Activated naive CD8-positive, alpha-beta T cell treated with anti-CD3 and anti-CD28 coated beads for 36 hours (primary cell): ENCODE measurements around the gene FBXL22. TPM values are rescaled to one million over a fixed set of nuclear protein-coding genes. Genes with fewer than 3 reads are reported as not detected.
"Not testable (repeated sequence)": the region's sequence is repeated elsewhere in the genome, so short reads cannot be mapped to it uniquely, and the experiment has no call there.

ENCODE experiments used
- DNase-seq: peaks from one replicate; pipeline ENCODE4 v3.0.0; 2021
- H3K27ac Mint-ChIP-seq: one replicate; pipeline ENCODE4 v1.8.0; 2022; ENCODE audit warnings: mild to moderate bottlenecking, moderate library complexity, mixed read lengths
- H3K27me3 Mint-ChIP-seq: one replicate; pipeline ENCODE4 v1.8.0; 2022; ENCODE audit warnings: mild to moderate bottlenecking, mixed read lengths
- H3K36me3 Mint-ChIP-seq: one replicate; pipeline ENCODE4 v1.8.0; 2021; ENCODE audit warnings: mild to moderate bottlenecking, mixed read lengths
- H3K4me1 Mint-ChIP-seq: one replicate; pipeline ENCODE4 v1.8.0; 2021; ENCODE audit warnings: mixed read lengths
- H3K4me3 Mint-ChIP-seq: one replicate; pipeline ENCODE4 v1.8.0; 2022; ENCODE audit warnings: mild to moderate bottlenecking, moderate library complexity, mixed read lengths
- H3K9me3 Mint-ChIP-seq: one replicate; pipeline ENCODE4 v1.8.0; 2022; ENCODE audit warnings: mixed read lengths
- total RNA-seq, 2 experiments: library from RNA; stranded (reverse); gene quantifications; one replicate each; pipeline ENCODE4 v1.2.3, GENCODE V29; 2021

The FBXL22 gene
- total RNA-seq, 2 experiments from 2014 or later: 0.52 to 0.76 TPM

- H3K36me3 Mint-ChIP-seq: peaks cover 44% of the 10 kb centered on the region
- not testable (repeated sequence) for DNase-seq, H3K4me3 Mint-ChIP-seq, H3K27me3 Mint-ChIP-seq, H3K9me3 Mint-ChIP-seq, H3K27ac Mint-ChIP-seq, H3K4me1 Mint-ChIP-seq
Observed at GRCh38 chr15:63617627-63618026, 20.4 kb downstream of the FBXL22 start.

- peaks cover 40% of the 10 kb centered on the region for H3K36me3 Mint-ChIP-seq
- H3K4me1 Mint-ChIP-seq, H3K4me3 Mint-ChIP-seq, H3K27me3 Mint-ChIP-seq, DNase-seq, H3K9me3 Mint-ChIP-seq, H3K27ac Mint-ChIP-seq: not testable (repeated sequence)
Observed at GRCh38 chr15:63620760-63621159, 23.6 kb downstream of the FBXL22 start.

- Mint-ChIP-seq H3K9me3 (no peaks in the 10 kb centered on the region), H3K4me1 (peaks cover 14% of the 10 kb centered on the region), H3K36me3 (peaks cover 37% of the 10 kb centered on the region), H3K4me3 (no peak overlapping the region), H3K27ac (no peak overlapping the region), H3K27me3 (no peaks in the 10 kb centered on the region)
- no peak for DNase-seq
Observed at GRCh38 chr15:63623232-63623969, 26.2 kb downstream of the FBXL22 start.

GRCh38 chr15:63626955-63627354 is 29.8 kb downstream of the FBXL22 start:
- Mint-ChIP-seq H3K36me3 (peaks cover 20% of the 10 kb centered on the region), H3K4me1 (peaks cover 14% of the 10 kb centered on the region), H3K27me3 (no peaks in the 10 kb centered on the region), H3K27ac (peak overlapping the region; percentile 39), H3K4me3 (no peak overlapping the region), H3K9me3 (no peaks in the 10 kb centered on the region)
- DNase-seq: no peak

- Mint-ChIP-seq H3K36me3 (peaks cover 18% of the 10 kb centered on the region), H3K27me3 (no peaks in the 10 kb centered on the region), H3K4me3 (no peak overlapping the region), H3K9me3 (no peaks in the 10 kb centered on the region), H3K4me1 (peaks cover 11% of the 10 kb centered on the region), H3K27ac (no peak overlapping the region)
- DNase-seq: no peak
Observed at GRCh38 chr15:63628123-63628822, 31.1 kb downstream of the FBXL22 start.

GRCh38 chr15:63630036-63630751 is 33.0 kb downstream of the FBXL22 start:
- Mint-ChIP-seq H3K4me3 (no peak overlapping the region), H3K9me3 (no peaks in the 10 kb centered on the region), H3K27ac (no peak overlapping the region), H3K27me3 (no peaks in the 10 kb centered on the region), H3K4me1 (peaks cover 11% of the 10 kb centered on the region), H3K36me3 (peaks cover 16% of the 10 kb centered on the region)
- no peak for DNase-seq

- DNase-seq: no peak
- Mint-ChIP-seq H3K9me3 (no peaks in the 10 kb centered on the region), H3K27me3 (no peaks in the 10 kb centered on the region), H3K4me3 (no peak overlapping the region), H3K36me3 (peaks cover 16% of the 10 kb centered on the region), H3K27ac (no peak overlapping the region), H3K4me1 (peaks cover 7% of the 10 kb centered on the region)
Observed at GRCh38 chr15:63633312-63633711, 36.1 kb downstream of the FBXL22 start.

- no peak overlapping the region for H3K27ac Mint-ChIP-seq
Observed at GRCh38 chr15:63634154-63634553, 37.0 kb downstream of the FBXL22 start.

GRCh38 chr15:63636518-63637061 is 39.4 kb downstream of the FBXL22 start:
- Mint-ChIP-seq H3K4me3 (no peak overlapping the region), H3K27me3 (no peaks in the 10 kb centered on the region), H3K36me3 (peaks cover 15% of the 10 kb centered on the region), H3K9me3 (no peaks in the 10 kb centered on the region), H3K4me1 (peaks cover 13% of the 10 kb centered on the region), H3K27ac (no peak overlapping the region)
- DNase-seq: no peak

More at GRCh38 chr15:63634154-63634553, 37.0 kb downstream of the FBXL22 start:
- Mint-ChIP-seq H3K9me3 (no peaks in the 10 kb centered on the region), H3K27me3 (no peaks in the 10 kb centered on the region), H3K4me1 (peaks cover 13% of the 10 kb centered on the region), H3K36me3 (peaks cover 17% of the 10 kb centered on the region), H3K4me3 (no peak overlapping the region)
- DNase-seq: no peak

- H3K4me3 Mint-ChIP-seq: no peak overlapping the region
- H3K9me3 Mint-ChIP-seq: no peaks in the 10 kb centered on the region
- peaks cover 13% of the 10 kb centered on the region for H3K4me1 Mint-ChIP-seq
- H3K27ac Mint-ChIP-seq: peak overlapping the region; percentile 51
- DNase-seq: no peak
- H3K27me3 Mint-ChIP-seq: no peaks in the 10 kb centered on the region
- H3K36me3 Mint-ChIP-seq: peaks cover 11% of the 10 kb centered on the region
Observed at GRCh38 chr15:63638839-63639238, 41.7 kb downstream of the FBXL22 start.

GRCh38 chr15:63640146-63640545 is 43.0 kb downstream of the FBXL22 start:
- Mint-ChIP-seq H3K4me3 (no peak overlapping the region), H3K27me3 (no peaks in the 10 kb centered on the region), H3K27ac (no peak overlapping the region), H3K4me1 (peaks cover 13% of the 10 kb centered on the region), H3K36me3 (peaks cover 13% of the 10 kb centered on the region), H3K9me3 (no peaks in the 10 kb centered on the region)
- no peak for DNase-seq

Other genes with a start within 250 kb of the FBXL22 start
- under 1 TPM in 1 of 2 experiments, not detected in 1; 0.39 TPM for gene CA12, start 215.5 kb upstream of the FBXL22 start, total RNA-seq
- gene USP3, start 92.8 kb upstream of the FBXL22 start, total RNA-seq: 10 to 100 TPM; 42.2 to 46.0 TPM
- 10 to 100 TPM; 45.0 to 50.4 TPM for gene HERC1, start 236.6 kb downstream of the FBXL22 start, total RNA-seq